Activated CD8-positive, alpha-beta T cell treated with anti-CD3 and anti-CD28 coated beads for 36 hours (primary cell): ENCODE measurements around the gene RASGRP3. TPM values are rescaled to one million over a fixed set of nuclear protein-coding genes. Genes with fewer than 3 reads are reported as not detected.
A peak's percentile ranks its signal among the peaks of the same experiment; 100 is the strongest.
"Not testable (repeated sequence)": the region's sequence is repeated elsewhere in the genome, so short reads cannot be mapped to it uniquely, and the experiment has no call there.

Experiments
- ATAC-seq: fragments of 200-7000 bp; cut with Tn5 transposase; one replicate; pipeline ENCODE4 v1.10.0; 2021; ENCODE audit warnings: mild to moderate bottlenecking, moderate library complexity
- CTCF ChIA-PET: fragments of 350-600 bp; sonication (Branson Sonifier 250); formaldehyde crosslinking; loops from one replicate; lab custom pipeline; 2021; ENCODE audit warnings: antibody characterized with exemption; lab: Charles Lee
- POLR2A ChIA-PET: fragments of 350-600 bp; sonication (Branson Sonifier 250); formaldehyde crosslinking; loops from one replicate; lab custom pipeline; 2021; ENCODE audit warnings: antibody characterized with exemption; lab: Charles Lee
- DNase-seq: peaks from one replicate; pipeline ENCODE4 v3.0.0-alpha.2; 2020
- H3K27ac Mint-ChIP-seq: one replicate; pipeline ENCODE4 v1.8.0; 2021; ENCODE audit warnings: mild to moderate bottlenecking, mixed read lengths
- H3K27me3 Mint-ChIP-seq: one replicate; pipeline ENCODE4 v1.8.0; 2021; ENCODE audit warnings: mixed read lengths
- H3K36me3 Mint-ChIP-seq: one replicate; pipeline ENCODE4 v1.8.0; 2021; ENCODE audit warnings: low read depth, mixed read lengths
- H3K4me1 Mint-ChIP-seq: one replicate; pipeline ENCODE4 v1.8.0; 2021; ENCODE audit warnings: low read depth, mixed read lengths
- H3K4me3 Mint-ChIP-seq: one replicate; pipeline ENCODE4 v1.8.0; 2021; ENCODE audit warnings: mild to moderate bottlenecking, moderate library complexity, mixed read lengths
- H3K9me3 Mint-ChIP-seq: one replicate; pipeline ENCODE4 v1.8.0; 2021; ENCODE audit warnings: mixed read lengths
- intact Hi-C: fragments of 100-400 bp; cut with micrococcal nuclease; formaldehyde crosslinking; loops from one replicate; pipeline ENCODE4 v1.10.0; 2022
- total RNA-seq, 2 experiments: library from RNA; stranded (reverse); gene quantifications; one replicate each; pipeline ENCODE4 v1.2.3, GENCODE V29; 2021
- TF ChIP-seq, protein P1 (sequence below): fragments of 200-600 bp; IDR thresholded peaks from one replicate; pipeline ENCODE4 v1.8.0; 2022; ENCODE audit warnings: antibody characterized with exemption, mild to moderate bottlenecking

Gene RASGRP3
- total RNA-seq, 2 experiments from 2014 or later: 0.98 to 1.6 TPM

DNA sequence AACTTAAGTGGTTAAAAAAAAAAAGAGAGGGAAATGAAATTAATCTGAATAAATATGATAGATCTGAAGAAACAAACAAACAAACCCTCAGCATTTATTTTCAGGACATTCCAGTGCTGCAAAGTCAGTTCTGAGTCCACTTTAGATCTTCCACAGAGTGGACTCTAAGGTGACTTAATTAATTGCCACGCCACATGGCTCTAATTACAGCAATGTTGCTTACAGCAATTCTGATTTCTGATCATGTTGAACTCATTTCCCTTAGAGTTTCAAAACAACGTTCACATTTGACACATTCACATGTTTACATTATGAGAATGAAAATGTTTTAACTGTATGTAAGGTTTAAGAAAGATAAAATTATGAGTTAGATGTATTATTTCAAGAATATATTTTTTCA, 38.6 kb upstream of the RASGRP3 start:
- no peaks in the 10 kb centered on the region for H3K9me3 Mint-ChIP-seq
- intact Hi-C loops: no loop called here
- POLR2A ChIA-PET: no interaction called here

DNA sequence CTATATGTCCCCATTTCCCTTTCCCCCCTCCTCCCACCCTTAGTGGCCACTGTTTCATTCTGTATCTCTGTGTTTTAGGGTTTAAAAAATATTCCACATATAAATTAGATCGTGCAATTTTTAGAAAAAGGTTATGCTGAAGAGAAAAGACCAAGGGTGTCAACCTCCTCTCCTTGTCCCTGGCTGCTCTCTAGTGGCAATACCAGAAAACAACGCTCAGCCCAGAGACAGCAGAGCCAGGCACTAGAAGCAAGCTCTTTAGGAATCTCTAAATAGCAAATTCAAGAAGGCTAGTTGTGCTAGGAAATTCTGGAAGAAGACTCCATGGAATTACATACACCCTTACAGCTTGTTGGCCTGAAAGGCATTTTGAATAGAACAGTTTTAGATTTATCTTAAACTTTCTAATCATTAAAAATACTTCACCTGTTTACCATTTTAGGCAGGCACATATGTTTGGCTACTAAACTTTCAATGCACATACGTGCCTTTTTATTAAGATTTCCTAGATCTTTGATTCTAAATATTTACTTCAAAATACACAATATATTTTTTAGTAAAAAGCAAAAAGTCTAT, 35.1 kb upstream of the RASGRP3 start:
- TF ChIP-seq, protein P1, sequence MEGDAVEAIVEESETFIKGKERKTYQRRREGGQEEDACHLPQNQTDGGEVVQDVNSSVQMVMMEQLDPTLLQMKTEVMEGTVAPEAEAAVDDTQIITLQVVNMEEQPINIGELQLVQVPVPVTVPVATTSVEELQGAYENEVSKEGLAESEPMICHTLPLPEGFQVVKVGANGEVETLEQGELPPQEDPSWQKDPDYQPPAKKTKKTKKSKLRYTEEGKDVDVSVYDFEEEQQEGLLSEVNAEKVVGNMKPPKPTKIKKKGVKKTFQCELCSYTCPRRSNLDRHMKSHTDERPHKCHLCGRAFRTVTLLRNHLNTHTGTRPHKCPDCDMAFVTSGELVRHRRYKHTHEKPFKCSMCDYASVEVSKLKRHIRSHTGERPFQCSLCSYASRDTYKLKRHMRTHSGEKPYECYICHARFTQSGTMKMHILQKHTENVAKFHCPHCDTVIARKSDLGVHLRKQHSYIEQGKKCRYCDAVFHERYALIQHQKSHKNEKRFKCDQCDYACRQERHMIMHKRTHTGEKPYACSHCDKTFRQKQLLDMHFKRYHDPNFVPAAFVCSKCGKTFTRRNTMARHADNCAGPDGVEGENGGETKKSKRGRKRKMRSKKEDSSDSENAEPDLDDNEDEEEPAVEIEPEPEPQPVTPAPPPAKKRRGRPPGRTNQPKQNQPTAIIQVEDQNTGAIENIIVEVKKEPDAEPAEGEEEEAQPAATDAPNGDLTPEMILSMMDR: peak; percentile 38
- no peak overlapping the region for H3K27ac Mint-ChIP-seq
- POLR2A ChIA-PET: no interaction called here

More for the DNA sequence above, 38.6 kb upstream of the RASGRP3 start:
- Mint-ChIP-seq H3K36me3 (no peaks in the 10 kb centered on the region), H3K27ac (no peak overlapping the region), H3K27me3 (peaks cover 7% of the 10 kb centered on the region), H3K4me3 (no peak overlapping the region), H3K4me1 (no peaks in the 10 kb centered on the region)
- TF ChIP-seq, protein P1: no peak
- DNase-seq (no peak), ATAC-seq (no peak)
- CTCF ChIA-PET: no interaction called here

GRCh38 chr2:33442052-33442451, 34.4 kb upstream of the RASGRP3 start:
- ATAC-seq, H3K36me3 Mint-ChIP-seq, H3K4me3 Mint-ChIP-seq, H3K4me1 Mint-ChIP-seq, DNase-seq, POLR2A ChIA-PET, H3K27ac Mint-ChIP-seq, H3K27me3 Mint-ChIP-seq, intact Hi-C loops, H3K9me3 Mint-ChIP-seq: not testable (repeated sequence)
- CTCF ChIA-PET: interaction anchor here (1.3 kb wide), 1 partner anchor 35 kb away, joined by 4 read pairs; no protein-coding TSS in a partner anchor

More for the DNA sequence above, 35.1 kb upstream of the RASGRP3 start:
- Mint-ChIP-seq H3K4me1 (no peaks in the 10 kb centered on the region), H3K36me3 (no peaks in the 10 kb centered on the region), H3K9me3 (no peaks in the 10 kb centered on the region), H3K27me3 (peaks cover 4% of the 10 kb centered on the region), H3K4me3 (no peak overlapping the region)
- CTCF ChIA-PET: interaction anchor here (0.8 to 1.4 kb wide), 7 partner anchors 9 to 142 kb away, joined by 3 to 5 read pairs (median 3); no protein-coding TSS in a partner anchor
- DNase-seq (peak; percentile 32), ATAC-seq (peak; percentile 53)
- intact Hi-C loops: no loop called here

GRCh38 chr2:33442528-33443079, 33.8 kb upstream of the RASGRP3 start:
- intact Hi-C loops: no loop called here
- no peaks in the 10 kb centered on the region for H3K4me1 Mint-ChIP-seq
- no peak overlapping the region for H3K27ac Mint-ChIP-seq
- peaks cover 4% of the 10 kb centered on the region for H3K27me3 Mint-ChIP-seq
- no peaks in the 10 kb centered on the region for H3K36me3 Mint-ChIP-seq
- no peak overlapping the region for H3K4me3 Mint-ChIP-seq
- CTCF ChIA-PET: no interaction called here
- TF ChIP-seq, protein P1: no peak
- ATAC-seq (no peak), DNase-seq (no peak)
- H3K9me3 Mint-ChIP-seq: no peaks in the 10 kb centered on the region
- POLR2A ChIA-PET: no interaction called here

DNA sequence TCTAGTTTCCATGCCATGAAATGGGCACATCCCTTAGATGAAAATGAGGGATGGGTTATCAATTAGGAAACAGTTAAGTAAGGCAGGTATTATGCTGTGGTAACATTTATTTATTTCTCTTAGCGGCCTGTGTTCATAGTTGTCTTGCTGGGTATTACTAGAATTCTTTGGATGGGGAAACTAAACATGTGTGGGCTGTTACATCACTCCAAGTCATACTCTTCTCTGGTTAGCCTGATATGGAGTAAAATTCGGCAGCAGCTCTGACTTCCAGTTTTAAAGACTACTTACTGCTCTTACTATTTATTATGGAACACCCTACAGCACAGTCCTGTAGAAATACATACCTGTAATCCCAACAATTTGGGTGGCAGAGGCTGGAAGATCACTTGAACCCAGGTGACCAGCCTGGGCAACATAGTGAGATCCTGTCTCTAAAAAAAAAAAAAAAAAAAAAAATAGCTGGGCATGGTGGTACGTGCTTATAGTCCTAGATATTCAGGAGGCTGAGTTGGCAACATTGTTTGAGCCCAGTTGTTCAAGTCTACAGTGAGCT, 33.1 kb upstream of the RASGRP3 start:
- Mint-ChIP-seq H3K27me3 (peaks cover 4% of the 10 kb centered on the region), H3K27ac (no peak overlapping the region), H3K36me3 (no peaks in the 10 kb centered on the region), H3K4me3 (no peak overlapping the region), H3K9me3 (no peaks in the 10 kb centered on the region), H3K4me1 (no peaks in the 10 kb centered on the region)
- TF ChIP-seq, protein P1: no peak
- ChIA-PET CTCF (no interaction called here), POLR2A (no interaction called here)
- intact Hi-C loops: no loop called here
- no peak for DNase-seq
- no peak for ATAC-seq
